ENCODE results near the gene MACROD1. TPM values are rescaled to one million over a fixed set of nuclear protein-coding genes. Genes with fewer than 3 reads are reported as not detected.

The MACROD1 gene, protein sequence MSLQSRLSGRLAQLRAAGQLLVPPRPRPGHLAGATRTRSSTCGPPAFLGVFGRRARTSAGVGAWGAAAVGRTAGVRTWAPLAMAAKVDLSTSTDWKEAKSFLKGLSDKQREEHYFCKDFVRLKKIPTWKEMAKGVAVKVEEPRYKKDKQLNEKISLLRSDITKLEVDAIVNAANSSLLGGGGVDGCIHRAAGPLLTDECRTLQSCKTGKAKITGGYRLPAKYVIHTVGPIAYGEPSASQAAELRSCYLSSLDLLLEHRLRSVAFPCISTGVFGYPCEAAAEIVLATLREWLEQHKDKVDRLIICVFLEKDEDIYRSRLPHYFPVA
- 10 to 100 TPM; 31.6 to 47.0 TPM for total RNA-seq
- long read RNA-seq, transcript MACROD1-201 (11 exons, 1,205 nt) = major isoform, 26 of 35 reads
- long read RNA-seq, partial matches to known transcripts = 0 of 35 reads
- long read RNA-seq, other reads (novel, unspliced or antisense) = 9 of 35 reads

DNA sequence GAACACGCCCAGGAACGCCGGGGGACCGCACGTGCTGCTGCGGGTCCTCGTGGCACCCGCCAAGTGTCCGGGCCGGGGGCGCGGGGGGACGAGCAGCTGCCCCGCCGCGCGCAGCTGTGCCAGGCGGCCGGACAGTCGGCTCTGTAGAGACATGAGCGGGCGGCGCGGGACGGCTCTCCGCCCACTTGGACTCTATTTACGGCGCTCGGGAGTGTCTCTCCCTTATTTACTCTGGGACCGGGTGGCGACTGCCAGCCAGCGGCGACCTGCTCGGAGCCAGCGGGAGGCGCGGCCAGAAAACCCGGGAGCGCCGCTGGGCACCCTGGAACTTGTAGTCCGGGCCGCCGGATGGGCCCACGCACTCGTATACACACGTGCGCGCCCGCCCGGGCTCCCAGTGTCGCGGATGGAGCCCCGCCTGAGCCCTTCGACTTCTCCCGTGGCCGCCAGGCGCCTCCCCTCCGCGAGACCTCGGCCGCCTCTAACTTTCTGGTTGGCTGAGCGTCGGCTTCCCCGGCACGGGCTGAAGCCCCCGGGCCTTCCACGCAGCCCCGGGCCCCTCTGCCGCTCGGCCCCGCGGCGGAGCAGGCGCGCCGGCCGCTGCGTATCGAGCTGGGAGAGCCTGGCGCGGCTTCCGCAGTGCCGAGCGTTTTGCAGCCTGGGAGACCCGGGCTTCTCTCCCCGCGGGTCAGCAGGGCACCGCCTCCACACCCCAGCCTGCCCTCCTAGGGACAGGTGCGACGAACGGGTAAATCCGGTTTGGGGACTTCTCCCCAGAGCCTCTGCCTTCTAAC, at the start of gene MACROD1:
MACROD1 (minus strand) TSS at position 272 of the 794 bp plus-strand sequence; CDS start at position 153, 119 bp downstream.
- DNase-seq (peak; percentile 92 to 93), ATAC-seq (peak; percentile 89)
- intact Hi-C loops (cut with DNase I, micrococcal nuclease) = no loop called here

DNA sequence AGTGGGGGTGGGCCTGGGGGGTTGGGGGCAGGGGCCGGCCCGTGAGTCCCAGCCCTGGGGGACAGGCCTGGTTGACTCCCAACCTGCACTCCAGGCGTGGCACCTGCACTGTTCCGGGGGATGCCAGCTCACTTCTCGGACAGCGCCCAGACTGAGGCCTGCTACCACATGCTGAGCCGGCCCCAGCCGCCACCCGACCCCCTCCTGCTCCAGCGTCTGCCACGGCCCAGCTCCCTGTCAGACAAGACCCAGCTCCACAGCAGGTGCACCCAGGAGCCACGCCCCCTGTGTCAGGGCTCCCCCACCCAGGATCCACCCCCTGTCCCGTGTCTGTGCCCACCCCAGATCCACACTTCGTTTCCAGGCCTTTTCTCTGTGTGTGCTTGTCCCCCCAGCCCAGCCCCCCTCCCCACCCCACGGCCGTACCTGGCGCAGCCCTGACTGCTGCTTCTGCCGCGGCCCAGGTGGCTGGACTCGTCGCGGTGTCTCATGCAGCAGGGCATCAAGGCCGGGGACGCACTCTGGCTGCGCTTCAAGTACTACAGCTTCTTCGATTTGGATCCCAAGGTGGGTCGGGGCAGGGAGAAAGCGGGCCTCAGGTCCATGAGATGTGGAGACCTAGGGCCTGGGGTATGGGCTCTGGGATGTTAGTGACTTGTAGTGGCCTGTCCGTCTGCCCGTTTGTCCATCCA, 45.4 kb upstream of the MACROD1 start:
- no peak for ATAC-seq
- intact Hi-C loops (cut with DNase I, micrococcal nuclease) = no loop called here
- no peak for DNase-seq

DNA sequence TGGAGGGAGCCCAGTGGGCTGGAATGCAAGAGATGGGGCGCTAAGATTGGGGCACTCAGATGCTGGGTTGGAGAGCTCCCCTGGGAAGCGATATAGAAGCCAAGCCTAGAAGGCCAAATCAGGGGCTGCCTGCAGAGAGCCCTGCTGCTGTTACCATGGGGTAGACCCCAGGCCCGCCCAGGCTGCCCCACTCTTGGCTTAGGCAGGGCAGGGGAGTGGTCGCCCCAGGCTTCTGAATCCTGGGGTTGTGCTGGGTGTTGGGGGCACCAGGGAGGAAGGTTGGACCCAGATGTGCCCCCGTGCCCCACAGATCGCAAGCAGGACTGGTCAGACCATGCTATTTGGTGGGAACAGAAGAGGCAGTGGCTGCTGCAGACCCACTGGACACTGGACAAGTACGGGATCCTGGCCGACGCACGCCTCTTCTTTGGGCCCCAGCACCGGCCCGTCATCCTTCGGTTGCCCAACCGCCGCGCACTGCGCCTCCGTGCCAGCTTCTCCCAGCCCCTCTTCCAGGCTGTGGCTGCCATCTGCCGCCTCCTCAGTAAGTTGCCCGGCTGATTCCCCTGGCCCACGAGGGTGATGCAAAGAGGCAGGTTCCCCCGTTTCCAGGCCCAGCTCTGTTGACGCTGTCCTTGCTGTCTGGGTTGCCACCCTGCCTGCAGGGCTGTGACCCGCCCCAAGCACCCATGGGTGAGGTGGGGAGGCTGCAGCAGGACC, 44.5 kb upstream of the MACROD1 start:
- intact Hi-C loops (cut with DNase I, micrococcal nuclease) = no loop called here
- no peak for ATAC-seq
- DNase-seq = no peak

DNA sequence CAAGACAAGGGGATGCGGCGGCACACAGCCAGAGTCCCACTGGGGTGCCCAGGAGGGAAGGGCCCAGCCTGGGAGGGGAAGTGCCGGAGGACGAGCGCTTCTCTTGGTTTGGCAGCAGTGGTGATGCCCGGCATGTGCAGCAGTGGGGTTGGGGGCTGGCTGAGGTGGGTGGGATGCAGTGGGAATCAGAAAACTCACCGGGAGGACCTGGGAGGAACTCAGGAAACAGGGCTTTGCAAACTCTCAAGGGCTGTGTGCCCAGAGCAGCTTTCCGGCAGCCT, 43.6 kb upstream of the MACROD1 start:
- DNase-seq = no peak
- no peak for ATAC-seq
- intact Hi-C loops (cut with DNase I, micrococcal nuclease) = loop anchor here (10.0 kb wide), 2 partner anchors 75 to 95 kb away; partner anchors contain the start of genes BAD (in 1 of the 2), CATSPERZ (in 1 of the 2), ESRRA (in 1 of the 2) and GPR137 (in 1 of the 2)

DNA sequence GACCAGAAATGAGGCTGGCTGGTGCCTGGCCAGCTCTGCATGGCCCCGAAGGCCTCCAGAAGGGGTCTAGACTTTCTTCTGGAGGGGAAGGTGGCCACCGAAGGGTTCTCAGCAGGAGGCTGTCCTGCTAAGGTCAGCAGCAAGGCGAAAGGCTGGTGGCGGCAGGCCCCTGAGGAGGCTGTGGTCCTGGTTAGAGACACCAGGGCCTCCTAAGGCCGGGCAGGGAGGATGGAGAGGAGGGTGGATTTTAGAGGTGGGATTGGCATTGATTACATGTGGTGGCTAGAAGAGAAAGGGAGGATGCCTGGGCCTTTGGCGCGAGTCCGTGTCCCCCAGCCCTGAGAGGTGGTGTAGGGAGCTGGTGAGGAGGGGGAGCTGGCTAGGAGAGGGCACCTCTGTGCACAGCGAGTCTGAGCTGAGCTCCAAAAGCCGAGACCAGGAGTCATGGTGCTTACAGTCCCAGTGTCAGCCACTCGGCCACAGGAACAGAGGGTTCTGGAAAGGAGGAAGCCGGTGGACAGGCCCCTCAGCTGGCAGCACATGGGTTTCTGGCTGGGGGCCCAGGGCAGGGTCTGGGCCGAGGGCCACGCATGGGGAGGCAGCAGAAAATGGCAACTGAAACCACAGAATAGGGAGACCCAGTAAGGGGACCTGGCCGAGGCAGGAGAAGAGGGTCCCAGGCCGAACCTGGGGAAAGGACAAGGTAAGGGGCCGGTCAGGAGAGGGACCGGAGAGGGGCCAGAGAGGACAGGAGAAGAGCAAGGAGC, 43.1 kb upstream of the MACROD1 start:
- no peak for DNase-seq
- intact Hi-C loops (cut with DNase I, micrococcal nuclease) = loop anchor here (10.0 kb wide), 2 partner anchors 76 to 96 kb away; partner anchors contain the start of genes BAD (in 1 of the 2), CATSPERZ (in 1 of the 2), ESRRA (in 1 of the 2) and GPR137 (in 1 of the 2)
- ATAC-seq = no peak

DNA sequence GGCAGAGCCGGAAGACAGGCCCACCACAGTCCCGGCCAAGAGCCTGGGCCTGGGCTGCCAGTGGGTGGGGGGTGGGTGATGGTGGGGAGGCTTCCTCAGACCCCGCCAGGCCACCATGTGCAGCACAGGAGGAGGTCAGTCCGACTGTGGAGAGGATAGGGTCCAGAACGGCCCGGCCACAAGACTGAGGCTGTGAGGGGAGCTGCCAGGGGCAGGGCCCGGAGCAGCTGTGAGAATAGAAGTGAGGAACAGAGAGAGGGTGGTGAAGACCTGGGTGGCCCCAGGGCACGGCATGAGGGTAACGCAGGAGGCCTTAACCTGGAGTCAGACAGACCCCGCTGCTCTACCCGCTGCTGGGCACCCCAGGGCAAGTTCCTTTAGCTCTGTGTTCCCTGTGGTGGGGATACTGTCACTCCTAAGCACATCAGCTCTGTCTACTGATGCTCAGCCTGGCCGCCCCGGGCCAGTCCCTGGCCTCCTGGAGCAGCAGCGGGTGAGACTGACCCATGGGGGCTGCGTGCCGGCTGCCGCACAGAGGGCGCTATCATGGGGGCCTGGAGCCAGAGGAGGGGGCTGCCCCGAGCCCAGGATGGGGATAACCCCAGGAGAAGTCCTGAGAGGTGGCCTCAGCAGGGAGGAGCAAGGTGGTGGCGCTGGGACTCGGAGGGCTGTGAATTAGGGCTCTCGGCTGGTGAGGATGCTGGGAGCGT, 42.3 kb upstream of the MACROD1 start:
- ATAC-seq = no peak
- intact Hi-C loops (cut with DNase I, micrococcal nuclease) = loop anchor here (10.0 kb wide), 2 partner anchors 77 to 97 kb away; partner anchors contain the start of genes BAD (in 1 of the 2), CATSPERZ (in 1 of the 2), ESRRA (in 1 of the 2) and GPR137 (in 1 of the 2)
- DNase-seq = peak in 1 of 2 donors; percentile 23

DNA sequence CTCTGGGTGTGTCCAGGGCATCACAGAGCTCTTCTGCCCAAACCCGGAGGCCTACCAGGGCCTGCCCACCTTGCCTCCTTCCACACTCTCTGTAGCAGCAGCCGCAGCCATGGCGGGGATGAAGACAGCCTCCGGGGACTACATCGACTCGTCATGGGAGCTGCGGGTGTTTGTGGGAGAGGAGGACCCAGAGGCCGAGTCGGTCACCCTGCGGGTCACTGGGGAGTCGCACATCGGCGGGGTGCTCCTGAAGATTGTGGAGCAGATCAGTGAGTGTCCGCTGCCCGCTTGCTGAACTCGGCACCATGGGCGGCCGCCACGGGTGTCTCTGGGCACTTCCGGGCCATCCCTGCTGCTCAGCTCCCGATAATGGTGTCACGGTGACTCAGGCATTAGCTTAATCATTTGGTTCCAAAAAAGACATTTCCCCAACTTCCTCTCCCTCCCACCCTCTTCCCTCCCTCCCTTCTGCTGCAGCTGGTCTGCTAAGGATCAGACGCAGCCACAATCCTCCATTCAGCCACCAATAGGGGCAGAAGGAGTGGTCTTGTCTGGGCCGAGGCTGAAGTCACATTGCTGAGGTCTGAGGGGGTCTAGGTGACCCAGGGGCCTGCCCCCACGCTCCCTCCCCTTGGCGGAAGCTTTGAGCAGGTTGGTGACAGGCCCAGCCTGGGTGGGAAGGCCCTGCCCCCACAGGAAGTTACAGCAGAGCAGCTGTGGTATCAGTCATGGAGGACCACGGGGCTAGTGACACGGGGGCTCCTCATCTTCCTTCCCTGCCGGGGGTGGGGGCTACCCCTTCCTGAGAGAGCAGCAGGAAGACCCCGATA, 41.6 kb upstream of the MACROD1 start:
- DNase-seq = peak; percentile 75 to 76
- intact Hi-C loops (cut with DNase I, micrococcal nuclease) = loop anchor here (10.0 kb wide), 2 partner anchors 77 to 97 kb away; partner anchors contain the start of genes BAD (in 1 of the 2), CATSPERZ (in 1 of the 2), ESRRA (in 1 of the 2) and GPR137 (in 1 of the 2)
- no peak for ATAC-seq

DNA sequence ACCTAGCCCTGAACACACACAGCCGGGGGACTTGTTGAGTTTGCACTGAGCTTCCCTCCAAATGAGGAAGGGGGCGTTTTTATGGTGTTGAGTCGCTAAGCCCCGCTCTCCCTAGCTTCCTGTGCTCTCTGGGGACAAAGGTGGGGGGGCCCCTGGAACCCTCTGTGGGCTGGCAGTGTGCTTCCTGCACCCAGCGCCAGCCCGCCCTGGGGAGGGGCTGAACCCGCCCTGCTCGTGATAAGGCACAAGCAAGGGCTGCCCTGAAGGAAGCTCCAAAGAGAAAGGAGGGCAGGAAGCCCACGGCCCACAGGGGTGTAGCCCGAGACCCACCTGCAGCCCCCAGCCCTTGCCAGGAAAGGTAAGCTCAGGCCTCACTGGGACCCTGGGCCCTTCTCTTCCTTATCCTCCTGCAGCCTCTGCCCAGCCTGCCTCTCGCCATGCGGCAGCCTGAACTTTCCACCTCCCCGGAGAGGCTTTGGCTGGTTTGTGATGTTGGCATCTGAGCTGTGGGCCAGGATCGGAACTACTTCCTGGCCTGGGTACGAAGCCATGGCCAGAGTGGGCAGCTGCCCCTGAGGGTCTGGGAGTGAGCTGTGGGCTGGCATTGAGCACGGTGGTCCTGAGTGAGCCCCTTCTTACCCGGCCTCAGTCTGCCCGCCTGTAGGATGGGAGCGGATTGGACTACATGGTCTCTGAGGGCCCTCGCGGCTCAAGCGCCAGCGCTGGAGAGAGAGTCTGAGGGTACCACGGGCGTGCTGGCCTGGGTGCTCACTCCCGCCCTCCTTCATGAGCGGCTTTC, 40.7 kb upstream of the MACROD1 start, which contains the start of gene FERMT3:
FERMT3 (plus strand) TSS at position 265 of the 799 bp plus-strand sequence. CDS start 644 bp downstream, outside the sequence.
- intact Hi-C loops (cut with DNase I, micrococcal nuclease) = loop anchor here (10.0 kb wide), 2 partner anchors 78 to 98 kb away; partner anchors contain the start of genes BAD (in 1 of the 2), CATSPERZ (in 1 of the 2), ESRRA (in 1 of the 2) and GPR137 (in 1 of the 2)
- ATAC-seq = peak; percentile 86
- DNase-seq = peak; percentile 92

DNA sequence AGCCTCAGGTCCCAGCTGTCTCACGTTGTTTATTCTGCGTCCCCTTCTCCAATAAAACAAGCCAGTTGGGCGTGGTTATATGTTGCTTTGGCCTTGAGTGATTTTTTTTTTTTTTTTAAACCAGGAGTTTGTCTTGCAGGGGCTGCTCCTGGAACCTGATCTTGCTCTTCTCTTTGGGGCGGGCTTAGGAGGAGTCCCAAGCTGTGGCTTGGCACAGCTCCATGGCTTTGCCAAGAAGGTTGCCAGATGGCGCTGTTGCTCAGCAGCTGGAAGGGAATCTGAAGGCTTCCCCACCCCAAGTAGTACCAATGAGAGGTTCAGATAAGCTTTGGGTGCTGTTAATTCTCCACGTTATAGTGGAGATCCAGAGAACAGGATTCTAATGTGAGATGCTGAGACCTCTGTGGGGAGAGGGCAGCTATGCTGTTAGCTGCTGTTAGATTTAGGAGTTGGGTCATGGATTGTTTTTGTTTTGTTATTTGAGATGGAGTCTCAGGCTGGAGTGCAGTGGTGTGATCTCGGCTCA, 38.6 kb upstream of the MACROD1 start:
- peak; percentile 87 to 94 for DNase-seq
- intact Hi-C loops (cut with DNase I, micrococcal nuclease) = loop anchor here (10.0 kb wide), 2 partner anchors 80 to 100 kb away; partner anchors contain the start of genes BAD (in 1 of the 2), CATSPERZ (in 1 of the 2), ESRRA (in 1 of the 2) and GPR137 (in 1 of the 2)
- ATAC-seq = peak; percentile 73

DNA sequence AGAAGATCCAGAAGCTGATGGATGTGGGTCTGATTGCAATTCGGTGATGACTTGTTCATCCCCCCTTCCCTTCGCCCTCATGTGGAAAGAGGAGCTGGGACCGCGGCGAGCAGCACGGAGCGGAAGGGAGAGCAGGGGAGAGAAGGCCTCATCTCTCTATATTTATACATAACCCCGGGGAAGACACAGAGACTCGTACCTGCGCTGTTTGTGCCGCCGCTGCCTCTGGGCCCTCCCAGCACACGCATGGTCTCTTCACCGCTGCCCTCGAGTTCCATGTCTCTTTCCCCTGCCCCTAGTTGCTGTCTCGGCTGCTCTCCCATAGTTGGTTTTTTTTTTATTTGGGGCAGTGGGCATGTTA, 38.1 kb upstream of the MACROD1 start:
- ATAC-seq (no peak), DNase-seq (no peak)
- intact Hi-C loops (cut with DNase I, micrococcal nuclease) = loop anchor here (10.0 kb wide), 2 partner anchors 81 to 101 kb away; partner anchors contain the start of genes BAD (in 1 of the 2), CATSPERZ (in 1 of the 2), ESRRA (in 1 of the 2) and GPR137 (in 1 of the 2)

DNA sequence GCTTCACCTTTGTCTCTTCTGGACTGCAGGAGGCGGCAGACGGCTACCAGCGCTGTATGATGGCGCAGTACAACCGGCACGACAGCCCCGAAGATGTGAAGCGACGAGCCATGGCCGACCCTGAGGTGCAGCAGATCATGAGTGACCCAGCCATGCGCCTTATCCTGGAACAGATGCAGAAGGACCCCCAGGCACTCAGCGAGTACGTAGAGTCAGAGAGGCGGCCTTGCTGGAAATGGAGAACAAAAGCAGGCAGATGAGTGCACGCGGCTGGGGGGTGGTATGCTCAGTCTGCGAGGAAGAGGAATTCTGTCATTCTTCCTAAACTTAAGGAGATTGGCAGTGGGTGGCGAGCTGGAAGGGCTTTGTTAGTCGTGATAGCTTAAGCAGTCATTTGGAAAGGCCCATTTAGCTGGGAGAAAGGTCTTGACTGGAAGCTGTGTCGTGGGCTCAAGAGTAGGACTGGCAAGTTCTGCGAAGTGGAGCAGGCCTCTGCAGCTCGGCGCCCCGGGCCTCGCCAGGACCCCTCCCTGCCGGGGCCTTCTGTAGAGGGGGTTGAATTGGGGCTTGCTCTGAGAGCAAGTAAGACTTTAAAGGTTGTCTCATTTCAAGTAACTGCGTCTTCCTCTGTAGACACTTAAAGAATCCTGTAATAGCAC, 37.6 kb upstream of the MACROD1 start:
- DNase-seq (no peak), ATAC-seq (no peak)
- intact Hi-C loops (cut with DNase I, micrococcal nuclease) = loop anchor here (10.0 kb wide), 2 partner anchors 81 to 101 kb away; partner anchors contain the start of genes BAD (in 1 of the 2), CATSPERZ (in 1 of the 2), ESRRA (in 1 of the 2) and GPR137 (in 1 of the 2)

DNA sequence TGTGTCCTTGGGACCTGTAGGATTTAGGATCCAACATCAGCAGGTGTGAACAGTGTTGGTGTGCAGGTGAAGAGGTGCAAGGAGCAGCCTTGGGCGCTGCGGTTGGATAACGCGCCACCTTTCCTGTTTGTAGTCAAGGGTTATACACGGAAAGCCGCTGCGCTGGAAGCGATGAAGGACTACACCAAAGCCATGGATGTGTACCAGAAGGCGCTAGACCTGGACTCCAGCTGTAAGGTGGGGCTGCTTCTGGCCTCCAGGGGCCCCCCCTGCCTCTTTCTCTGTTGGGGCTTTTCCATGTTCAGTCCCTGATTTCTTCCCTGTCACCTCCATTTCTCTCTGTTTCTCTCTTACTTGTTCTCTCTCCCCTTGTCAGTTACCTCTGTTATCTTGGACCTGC, 37.1 kb upstream of the MACROD1 start:
- intact Hi-C loops (cut with DNase I, micrococcal nuclease) = loop anchor here (10.0 kb wide), 2 partner anchors 82 to 102 kb away; partner anchors contain the start of genes BAD (in 1 of the 2), CATSPERZ (in 1 of the 2), ESRRA (in 1 of the 2) and GPR137 (in 1 of the 2)
- DNase-seq (no peak), ATAC-seq (no peak)

DNA sequence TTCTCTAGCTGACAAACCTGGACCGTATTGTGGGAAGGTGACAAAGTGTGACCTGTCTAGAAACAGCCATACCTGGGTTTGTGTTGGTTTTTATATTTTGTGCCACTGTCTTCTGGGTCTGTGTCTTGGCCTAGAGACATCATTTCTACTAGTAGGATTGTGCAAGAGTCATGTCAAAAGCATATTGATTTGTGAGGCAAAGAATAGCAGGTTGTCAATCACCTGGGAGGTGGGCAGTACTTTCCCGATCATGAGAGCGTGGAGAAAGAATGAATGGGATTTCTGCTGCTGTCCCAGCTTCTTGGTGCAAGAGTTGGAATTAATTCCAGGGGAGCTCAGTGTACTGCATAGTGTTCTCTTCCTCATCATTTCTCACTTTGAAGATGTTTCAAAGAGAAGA, 35.6 kb upstream of the MACROD1 start:
- intact Hi-C loops (cut with DNase I, micrococcal nuclease) = loop anchor here (10.0 kb wide), 2 partner anchors 83 to 103 kb away; partner anchors contain the start of genes BAD (in 1 of the 2), CATSPERZ (in 1 of the 2), ESRRA (in 1 of the 2) and GPR137 (in 1 of the 2)
- DNase-seq (no peak), ATAC-seq (no peak)

Data from left colon (tissue), 2 donors.